Activated CD8-positive, alpha-beta memory T cell treated with anti-CD3 and anti-CD28 coated beads for 48 hours (primary cell): Measurements from ENCODE around the gene ZNF727.
"Not testable (repeated sequence)": the region's sequence is repeated elsewhere in the genome, so short reads cannot be mapped to it uniquely, and the experiment has no call there.

Source experiments
- DNase-seq, 3 experiments: peaks; one replicate each; pipeline ENCODE4 v3.0.0-alpha.2; 2020; ENCODE audit warnings: low read depth in 2 of 3, low spot score in 2 of 3

ZNF727 gene

DNA sequence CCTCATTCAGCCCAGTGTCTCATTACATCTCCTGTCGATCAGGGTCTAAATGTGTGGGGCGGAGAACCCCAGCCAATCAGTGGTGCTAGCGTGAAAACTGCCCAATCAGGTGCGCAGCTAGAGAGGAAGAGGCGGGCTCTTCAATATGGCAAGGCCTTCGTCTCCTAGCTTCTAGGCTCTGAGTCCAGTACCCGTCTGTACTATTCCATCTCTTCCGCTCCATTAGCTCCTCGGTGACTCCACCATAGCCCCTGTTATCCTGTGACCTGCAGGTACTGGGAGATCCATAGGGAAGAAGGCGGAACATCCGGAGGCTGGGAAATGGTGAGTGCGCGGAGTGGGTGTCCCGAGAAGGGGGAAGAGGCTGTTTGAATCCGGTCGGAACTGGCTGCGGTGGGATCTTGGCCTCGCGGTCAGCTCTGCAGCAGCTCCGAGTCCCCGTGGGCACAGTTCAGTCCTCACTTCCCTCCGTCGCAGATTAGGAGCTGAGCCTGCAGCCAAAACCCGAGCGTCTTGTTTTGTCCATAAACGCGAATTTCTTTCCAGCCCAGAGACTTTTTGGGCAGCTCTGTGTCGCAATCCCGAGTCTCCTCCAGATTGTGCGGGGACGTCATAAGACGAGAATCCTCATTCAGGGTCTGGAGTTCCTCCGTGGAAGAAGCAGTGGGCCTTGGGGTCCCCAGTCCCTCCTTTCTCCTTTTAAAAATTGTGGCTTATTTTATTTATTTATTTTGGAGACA lies at the start of gene ZNF727:
Gene ZNF727 (plus strand): TSS at position 134 of the 740 bp plus-strand sequence. CDS start 188 bp downstream, at position 322.
- no peak for DNase-seq

GRCh38 chr7:63998549-63998948 lies 46.7 kb upstream of the ZNF727 start, which contains the start of gene ZNF722:
ZNF722 (plus strand) TSS chr7:63998849; CDS start chr7:63998962, 113 bp downstream.
- DNase-seq = no peak

DNA sequence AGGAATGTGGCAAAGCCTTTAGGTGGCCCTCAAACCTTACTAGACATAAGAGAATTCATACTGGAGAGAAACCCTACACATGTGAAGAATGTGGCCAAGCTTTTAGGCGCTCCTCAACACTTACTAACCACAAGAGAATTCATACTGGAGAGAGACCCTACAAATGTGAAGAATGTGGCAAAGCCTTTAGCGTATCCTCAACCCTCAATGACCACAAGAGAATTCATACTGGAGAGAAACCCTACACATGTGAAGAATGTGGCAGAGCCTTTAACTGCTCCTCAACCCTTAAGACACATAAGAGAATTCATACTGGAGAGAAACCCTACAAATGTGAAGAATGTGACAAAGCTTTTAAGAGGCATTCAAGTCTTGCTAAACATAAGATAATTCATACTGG lies 29.7 kb upstream of the ZNF727 start:
- DNase-seq = not testable (repeated sequence)

DNA sequence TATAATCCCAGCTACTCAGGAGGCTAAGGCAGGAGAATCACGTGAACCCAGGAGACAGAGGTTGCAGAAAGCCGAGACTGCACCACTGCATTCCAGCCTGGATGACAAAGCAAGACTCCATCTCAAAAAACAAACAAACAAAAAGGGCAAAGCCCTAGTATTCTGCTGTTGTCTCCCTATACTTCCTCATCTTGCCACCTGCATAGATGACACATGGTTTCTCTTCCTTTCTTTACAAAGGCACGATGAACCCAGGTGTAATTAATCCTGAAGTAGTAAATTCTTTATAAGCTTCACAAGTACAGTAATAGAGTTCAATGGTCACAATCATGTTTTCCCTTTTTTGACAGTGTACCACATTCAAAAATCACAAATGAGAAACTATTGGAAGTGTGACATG lies 9.8 kb upstream of the ZNF727 start:
- no peak for DNase-seq

DNA sequence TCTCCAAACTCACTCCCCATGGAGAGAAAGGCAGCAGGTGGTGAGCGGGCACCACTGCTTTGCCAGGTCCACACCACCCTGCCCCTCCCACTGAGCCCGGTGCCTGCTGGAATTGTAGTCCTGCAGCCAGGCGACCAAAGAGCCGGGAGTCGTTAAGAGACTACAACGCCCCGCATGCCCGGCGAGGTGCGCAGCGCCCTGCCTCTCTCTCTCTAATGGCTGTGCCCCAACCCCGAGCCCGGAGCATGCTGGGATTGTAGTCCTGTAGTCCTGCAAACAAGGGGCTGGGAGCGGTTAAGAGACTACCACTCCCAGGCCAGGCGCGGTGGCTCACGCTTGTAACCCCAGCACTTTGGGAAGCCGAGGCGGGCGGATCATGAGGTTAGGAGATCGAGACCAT lies 8.1 kb upstream of the ZNF727 start:
- no peak for DNase-seq

DNA sequence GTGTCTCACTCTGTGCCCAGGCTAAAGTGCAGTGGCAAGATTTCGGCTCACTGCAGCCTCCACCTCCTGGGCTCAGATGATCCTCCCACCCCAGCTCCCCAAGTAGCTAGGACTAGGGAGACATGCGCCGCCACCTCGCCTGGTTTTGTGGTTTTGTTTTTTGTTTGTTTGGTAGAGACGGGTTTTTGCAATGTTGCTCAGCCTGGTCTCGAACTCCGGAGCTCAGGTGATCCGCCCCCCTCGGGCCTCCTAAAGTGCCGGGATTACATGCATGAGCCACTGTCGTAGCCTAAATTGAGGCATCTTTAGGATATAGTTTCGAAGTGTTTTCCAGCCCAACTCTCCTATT lies 781 bp downstream of the ZNF727 start:
- DNase-seq = no peak

DNA sequence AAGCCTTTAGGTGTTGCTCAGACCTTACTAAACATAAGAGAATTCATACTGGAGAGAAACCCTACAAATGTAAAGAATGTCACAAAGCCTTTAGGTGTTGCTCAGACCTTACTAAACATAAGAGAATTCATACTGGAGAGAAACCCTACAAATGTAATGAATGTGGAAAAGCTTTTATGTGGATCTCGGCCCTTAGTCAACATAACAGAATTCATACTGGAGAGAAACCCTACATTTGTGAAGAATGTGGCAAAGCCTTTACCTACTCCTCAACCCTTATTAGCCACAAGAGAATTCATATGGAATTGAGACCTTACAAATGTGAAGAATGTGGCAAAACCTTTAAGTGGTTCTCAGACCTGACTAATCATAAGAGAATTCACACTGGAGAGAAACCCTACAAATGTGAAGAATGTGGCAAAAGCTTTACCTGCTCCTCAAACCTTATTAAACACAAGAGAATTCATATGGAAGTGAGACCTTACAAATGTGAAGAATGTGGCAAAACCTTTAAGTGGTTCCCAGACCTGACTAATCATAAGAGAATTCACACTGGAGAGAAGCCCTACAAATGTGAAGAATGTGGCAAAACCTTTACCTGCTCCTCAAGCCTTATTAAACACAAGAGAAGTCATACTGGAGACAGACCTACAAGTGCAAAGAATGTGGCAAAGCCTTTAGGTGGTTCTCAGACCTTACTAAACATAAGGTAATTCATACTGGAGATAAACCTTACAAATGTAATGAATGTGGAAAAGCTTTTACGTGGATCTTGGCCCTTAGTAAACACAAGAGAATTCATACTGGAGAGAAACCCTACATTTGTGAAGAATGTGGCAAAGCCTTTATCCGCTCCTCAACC lies 32.8 kb downstream of the ZNF727 start:
- DNase-seq = not testable (repeated sequence)

- no peak for DNase-seq
These were observed 33.4 kb downstream of the ZNF727 start for GRCh38 chr7:64078699-64078994.

DNA sequence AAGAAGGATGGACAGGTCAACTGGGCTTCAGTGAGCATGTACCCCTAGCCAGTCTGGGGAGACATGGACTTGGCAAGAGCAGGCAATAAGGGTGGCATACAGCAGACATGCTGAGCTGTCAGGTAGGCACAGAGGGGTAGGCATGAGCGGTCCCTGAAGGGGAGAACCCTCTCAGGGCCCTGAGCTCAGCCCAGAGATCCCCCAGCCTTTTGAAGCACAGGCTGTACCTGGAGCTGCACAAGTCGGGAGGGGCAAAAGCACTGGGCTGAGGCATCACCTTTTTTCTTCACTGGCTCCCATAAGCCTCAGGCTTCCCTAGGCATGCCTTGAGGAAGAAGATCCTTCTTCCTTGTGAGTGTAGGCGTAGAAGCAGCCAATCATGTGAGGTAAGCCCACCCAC lies 42.3 kb downstream of the ZNF727 start:
- no peak for DNase-seq

- not testable (repeated sequence) for DNase-seq
These were observed 43.6 kb downstream of the ZNF727 start for GRCh38 chr7:64088863-64089262.
